Measurements from ENCODE around the gene ABCA1.
"Not testable (repeated sequence)": the region's sequence is repeated elsewhere in the genome, so short reads cannot be mapped to it uniquely, and the experiment has no call there.

ABCA1 gene

DNA sequence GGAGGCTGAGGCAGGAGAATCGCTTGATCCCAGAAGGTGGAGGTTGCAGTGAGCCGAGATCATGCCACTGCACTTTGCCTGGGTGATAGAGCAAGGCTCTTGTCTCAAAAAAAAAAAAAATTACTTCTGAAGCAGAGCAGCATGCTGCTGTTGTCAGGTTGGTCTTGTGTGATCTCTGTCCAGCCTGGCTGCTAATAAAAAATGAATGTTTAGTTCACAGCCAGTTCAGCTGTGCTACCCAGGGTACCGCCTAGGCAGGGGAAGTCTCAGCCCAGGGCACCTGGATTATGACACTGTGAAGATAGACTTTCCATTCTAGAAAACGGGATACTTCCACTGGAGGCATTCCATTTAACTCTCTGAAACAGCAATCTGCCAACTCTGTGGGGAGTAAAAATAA, 23.5 kb upstream of the ABCA1 start:
- DNase-seq (ENCODE audit: low read depth in 2 of 3, low spot score in 2 of 3) = no peak

GRCh38 chr9:104950838-104951237, 22.9 kb upstream of the ABCA1 start:
- no peak for DNase-seq (ENCODE audit: low read depth in 2 of 3, low spot score in 2 of 3)

DNA sequence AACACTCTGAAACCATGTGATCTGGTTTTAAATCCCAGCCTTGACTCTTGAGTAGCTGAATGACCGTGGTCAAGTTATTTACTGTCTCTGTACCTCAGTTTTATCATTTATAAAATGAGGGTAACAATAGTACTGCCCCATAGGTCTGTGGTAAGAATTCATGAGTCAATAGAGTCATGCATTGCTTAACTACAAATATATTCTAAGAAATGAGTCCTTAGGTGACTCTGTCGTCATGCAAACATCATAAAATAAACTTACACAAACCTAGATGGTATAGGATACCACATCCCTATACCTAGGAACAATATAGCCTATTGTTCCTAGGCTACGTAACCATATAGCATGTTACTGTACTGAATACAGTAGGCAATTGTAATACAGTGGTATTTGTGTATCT, 20.3 kb upstream of the ABCA1 start:
- DNase-seq (ENCODE audit: low read depth in 2 of 3, low spot score in 2 of 3) = no peak

- no peak for DNase-seq (ENCODE audit: low read depth in 2 of 3, low spot score in 2 of 3)
Measured at GRCh38 chr9:104944871-104945270, 16.9 kb upstream of the ABCA1 start.

- DNase-seq (ENCODE audit: low read depth in 2 of 3, low spot score in 2 of 3) = no peak
Measured at GRCh38 chr9:104944356-104944755, 16.4 kb upstream of the ABCA1 start.

DNA sequence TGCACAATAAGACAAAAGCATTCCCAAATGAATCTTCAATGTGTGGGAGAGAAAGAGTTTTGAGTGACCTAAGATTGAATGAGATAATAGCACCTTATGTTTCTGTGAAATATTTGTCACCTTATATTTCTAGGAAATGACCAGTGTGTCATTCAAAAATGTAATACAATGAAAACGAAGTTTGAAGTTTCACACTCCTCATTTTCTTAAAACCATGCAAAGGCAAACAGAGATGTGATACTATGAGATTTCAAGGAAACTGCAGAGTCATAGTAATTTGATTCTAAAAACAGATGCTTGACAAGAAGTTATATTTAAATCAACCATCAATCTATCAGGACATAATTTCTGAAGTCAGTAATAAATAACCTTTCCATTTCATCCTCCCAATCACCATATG, 13.6 kb upstream of the ABCA1 start:
- DNase-seq (ENCODE audit: low read depth in 2 of 3, low spot score in 2 of 3) = no peak

DNA sequence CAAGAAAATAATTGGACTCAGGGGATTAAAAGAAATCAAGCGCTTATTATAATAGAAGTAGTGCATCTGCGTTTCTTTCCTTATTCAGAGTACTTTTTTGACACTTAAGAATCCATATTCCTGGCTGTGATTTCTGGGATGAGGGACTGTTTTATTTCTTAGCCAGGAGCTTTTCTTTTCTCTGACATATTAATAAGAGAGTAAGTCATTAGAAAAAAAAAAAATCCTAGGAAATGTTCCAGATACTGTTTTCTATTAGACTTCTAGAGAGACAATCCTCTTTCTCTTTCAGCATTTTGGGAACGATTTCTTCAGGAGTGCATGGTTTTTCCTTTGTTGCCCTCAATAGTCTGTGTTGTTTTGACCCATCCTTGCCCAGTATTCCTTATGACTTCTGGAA, 8.3 kb upstream of the ABCA1 start:
- no peak for DNase-seq (ENCODE audit: low read depth in 2 of 3, low spot score in 2 of 3)

DNA sequence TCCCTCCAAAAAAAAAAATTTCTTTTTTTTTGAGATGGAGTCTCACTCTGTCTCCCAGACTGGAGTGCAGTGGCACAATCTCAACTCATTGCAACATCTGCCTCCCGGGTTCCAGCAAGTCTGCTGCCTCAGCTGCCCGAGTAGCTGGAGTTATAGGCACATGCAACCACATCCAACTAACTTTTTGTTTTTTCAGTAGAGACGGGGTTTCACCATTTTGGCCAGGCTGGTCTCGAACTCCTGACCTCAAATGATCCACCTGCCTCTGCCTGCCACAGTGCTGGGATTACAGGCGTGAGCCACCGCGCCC, 7.5 kb upstream of the ABCA1 start:
- not testable (repeated sequence) for DNase-seq (ENCODE audit: low read depth in 2 of 3, low spot score in 2 of 3)

GRCh38 chr9:104934691-104935500, 6.9 kb upstream of the ABCA1 start:
- no peak for DNase-seq (ENCODE audit: low read depth in 2 of 3, low spot score in 2 of 3)

GRCh38 chr9:104933091-104933490, 5.1 kb upstream of the ABCA1 start:
- not testable (repeated sequence) for DNase-seq (ENCODE audit: low read depth in 2 of 3, low spot score in 2 of 3)

GRCh38 chr9:104931256-104931655, 3.3 kb upstream of the ABCA1 start:
- DNase-seq (ENCODE audit: low read depth in 2 of 3, low spot score in 2 of 3) = no peak

GRCh38 chr9:104927216-104927911, 591 bp downstream of the ABCA1 start:
- DNase-seq (ENCODE audit: low read depth in 2 of 3, low spot score in 2 of 3) = peak in 1 of 3 experiments; percentile 23

GRCh38 chr9:104923740-104924139, 4.2 kb downstream of the ABCA1 start:
- no peak for DNase-seq (ENCODE audit: low read depth in 2 of 3, low spot score in 2 of 3)

DNA sequence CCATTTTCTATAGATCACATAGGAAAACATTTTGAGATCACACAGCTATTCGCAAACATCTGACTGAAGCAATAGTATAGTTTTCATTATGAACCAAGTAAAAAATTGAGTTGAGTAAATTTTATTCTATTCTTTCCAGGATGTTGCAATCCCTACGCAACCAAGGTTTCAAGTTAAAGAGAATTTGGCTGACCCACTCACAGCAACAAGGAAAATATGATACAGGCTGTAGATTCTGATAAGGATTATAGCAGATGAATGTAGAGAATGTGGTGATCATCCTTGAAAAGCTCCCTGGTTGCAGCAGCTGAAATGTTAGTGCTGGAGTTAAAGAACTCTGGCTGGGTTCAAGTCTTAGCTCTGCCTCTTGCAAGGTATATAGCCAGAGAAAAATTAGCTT, 4.7 kb downstream of the ABCA1 start:
- DNase-seq (ENCODE audit: low read depth in 2 of 3, low spot score in 2 of 3) = no peak

GRCh38 chr9:104922748-104923147, 5.2 kb downstream of the ABCA1 start:
- not testable (repeated sequence) for DNase-seq (ENCODE audit: low read depth in 2 of 3, low spot score in 2 of 3)

- DNase-seq (ENCODE audit: low read depth in 2 of 3, low spot score in 2 of 3) = no peak
Measured at GRCh38 chr9:104921067-104921741, 6.8 kb downstream of the ABCA1 start.

GRCh38 chr9:104915753-104916152, 12.2 kb downstream of the ABCA1 start:
- no peak for DNase-seq (ENCODE audit: low read depth in 2 of 3, low spot score in 2 of 3)

GRCh38 chr9:104915049-104915448, 12.9 kb downstream of the ABCA1 start:
- no peak for DNase-seq (ENCODE audit: low read depth in 2 of 3, low spot score in 2 of 3)

- DNase-seq (ENCODE audit: low read depth in 2 of 3, low spot score in 2 of 3) = no peak
Measured at GRCh38 chr9:104914466-104914865, 13.5 kb downstream of the ABCA1 start.

- DNase-seq (ENCODE audit: low read depth in 2 of 3, low spot score in 2 of 3) = no peak
Measured at GRCh38 chr9:104912606-104913005, 15.3 kb downstream of the ABCA1 start.

DNA sequence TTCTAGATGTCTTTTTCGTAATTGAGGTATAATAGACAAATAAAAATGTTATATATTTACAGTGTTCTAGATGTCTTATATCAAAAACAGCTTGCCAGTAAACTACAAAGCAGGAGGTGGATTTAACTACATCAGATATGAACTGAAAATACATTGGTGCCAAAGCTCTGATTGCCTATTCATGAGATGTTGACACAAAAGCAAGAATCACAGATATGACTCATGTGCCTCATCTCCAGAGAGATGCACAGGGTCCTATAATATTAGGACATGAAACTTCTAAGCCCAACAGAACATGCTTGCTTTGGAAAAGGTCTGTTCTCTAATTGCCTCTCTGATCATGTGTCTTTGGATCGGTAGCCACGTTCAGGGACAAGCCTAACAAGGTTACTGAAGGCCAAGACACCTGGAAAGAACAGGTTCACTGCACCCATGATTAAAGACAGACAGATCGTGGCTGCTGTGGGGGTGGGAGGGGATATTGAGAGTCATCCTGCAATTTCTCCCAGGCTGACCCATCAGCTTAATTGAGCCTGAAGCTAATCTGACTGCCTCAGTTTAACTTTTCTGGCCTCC, 16.8 kb downstream of the ABCA1 start:
- no peak for DNase-seq (ENCODE audit: low read depth in 2 of 3, low spot score in 2 of 3)

Measured in activated CD8-positive, alpha-beta memory T cell treated with anti-CD3 and anti-CD28 coated beads for 48 hours (primary cell).